Caco-2 (cell line): ENCODE data around the gene ERN2. TPM values are rescaled to one million over a fixed set of nuclear protein-coding genes. Genes with fewer than 3 reads are reported as not detected.
"Not testable (repeated sequence)": the region's sequence is repeated elsewhere in the genome, so short reads cannot be mapped to it uniquely, and the experiment has no call there.

Experiments
- BruUV-seq: library from RNA; stranded (reverse); fragments of 400-500 nt; replicated peaks from 2 replicates; lab custom pipeline; 2021; lab: Mats Ljungman, UMichigan
- CTCF ChIA-PET: fragments of 300-600 bp; sonication (Branson Sonifier 250); formaldehyde crosslinking; loops from one replicate; lab custom pipeline; 2022; ENCODE audit warnings: antibody characterized with exemption; lab: Charles Lee
- POLR2A ChIA-PET: fragments of 300-600 bp; sonication (Branson Sonifier 250); formaldehyde crosslinking; loops from one replicate; lab custom pipeline; 2022; ENCODE audit warnings: antibody characterized with exemption; lab: Charles Lee
- DNase-seq, 2 experiments: peaks; one replicate each; pipeline versions ENCODE4 v3.0.0 to v3.0.0-alpha.2; 2020 to 2022
- H3K27me3 ChIP-seq: replicated peaks from 2 replicates; pipeline ENCODE4 v1.6.0; 2011; ENCODE audit warnings: low read length; ENCODE audit not compliant: control insufficient read depth, insufficient read depth
- H3K36me3 ChIP-seq: 2 replicates; pipeline ENCODE4 v1.5.1; 2011; ENCODE audit warnings: low read length; ENCODE audit not compliant: control insufficient read depth, insufficient read depth
- H3K4me1 ChIP-seq: fragments of 250-450 bp; sonication (Bioruptor Pico); 2 replicates; pipeline ENCODE4 v1.5.1; 2020; ENCODE audit warnings: mild to moderate bottlenecking
- H3K4me3 ChIP-seq: 2 replicates; pipeline ENCODE4 v1.5.1; 2011; ENCODE audit warnings: low read depth, mild to moderate bottlenecking, control low read depth, low read length
- H3K9me3 ChIP-seq: fragments of 250-450 bp; sonication (Bioruptor Pico); 2 replicates; pipeline ENCODE4 v1.5.1; 2020; ENCODE audit warnings: mild to moderate bottlenecking, moderate library complexity
- H3K27ac Mint-ChIP-seq: one replicate; pipeline ENCODE4 v1.8.0; 2022; ENCODE audit warnings: mixed read lengths; ENCODE audit not compliant: unreplicated experiment
- H3K27me3 Mint-ChIP-seq: one replicate; pipeline ENCODE4 v1.8.0; 2022; ENCODE audit warnings: mixed read lengths; ENCODE audit not compliant: insufficient read depth, unreplicated experiment
- H3K36me3 Mint-ChIP-seq: one replicate; pipeline ENCODE4 v1.8.0; 2022; ENCODE audit warnings: mild to moderate bottlenecking, mixed read lengths; ENCODE audit not compliant: insufficient read depth, unreplicated experiment
- H3K4me1 Mint-ChIP-seq: one replicate; pipeline ENCODE4 v1.8.0; 2022; ENCODE audit warnings: low read depth, mixed read lengths; ENCODE audit not compliant: unreplicated experiment
- H3K4me3 Mint-ChIP-seq: one replicate; pipeline ENCODE4 v1.8.0; 2022; ENCODE audit warnings: mild to moderate bottlenecking, moderate library complexity, mixed read lengths; ENCODE audit not compliant: unreplicated experiment
- H3K9me3 Mint-ChIP-seq: one replicate; pipeline ENCODE4 v1.8.0; 2022; ENCODE audit warnings: mixed read lengths; ENCODE audit not compliant: unreplicated experiment
- intact Hi-C: fragments of 100-400 bp; cut with micrococcal nuclease; formaldehyde crosslinking; loops from one replicate; pipeline ENCODE4 v1.10.0; 2022; ENCODE audit not compliant: unreplicated experiment
- total RNA-seq: library from RNA; stranded (reverse); gene quantifications from 2 replicates; pipeline ENCODE4 v1.2.3, GENCODE V29; 2022
- TF ChIP-seq, protein P1 (sequence below), 2 experiments: fragments of 200-600 bp in 1 of 2; IDR thresholded peaks; 1 replicate in 1 of 2; 2 replicates in 1 of 2; pipeline versions ENCODE4 v1.5.1 to v1.8.0; 2011 to 2022; ENCODE audit warnings: antibody characterized with exemption in 1 of 2, control low read depth in 1 of 2, inconsistent platforms in 1 of 2, low read depth in 1 of 2, low read length in 1 of 2, mild to moderate bottlenecking in 1 of 2, moderate library complexity in 1 of 2; ENCODE audit not compliant: insufficient read depth in 1 of 2, severe bottlenecking in 1 of 2, unreplicated experiment in 1 of 2

The ERN2 gene
- total RNA-seq, 1 experiment from 2014 or later: not detected

DNA sequence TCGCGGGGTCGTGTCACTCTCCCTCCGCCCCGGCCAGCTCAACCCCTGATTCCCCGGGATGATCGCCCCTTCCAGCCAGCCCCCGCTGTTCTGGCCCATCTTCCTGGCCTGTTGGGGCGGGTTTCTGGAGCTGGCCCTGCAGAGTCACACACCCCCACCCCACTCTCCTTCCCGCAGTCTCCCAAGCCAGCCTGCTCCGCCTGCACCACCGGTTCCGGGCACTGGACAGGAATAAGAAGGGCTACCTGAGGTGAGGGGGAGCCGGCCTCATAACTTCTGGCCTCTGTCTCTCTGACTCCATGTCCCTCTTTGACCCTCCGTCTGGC, 42.4 kb upstream of the ERN2 start:
- H3K4me3 Mint-ChIP-seq: no peak overlapping the region
- no peaks in the 10 kb centered on the region for H3K36me3 Mint-ChIP-seq
- H3K27me3 ChIP-seq: no peaks in the 10 kb centered on the region
- TF ChIP-seq, protein P1, sequence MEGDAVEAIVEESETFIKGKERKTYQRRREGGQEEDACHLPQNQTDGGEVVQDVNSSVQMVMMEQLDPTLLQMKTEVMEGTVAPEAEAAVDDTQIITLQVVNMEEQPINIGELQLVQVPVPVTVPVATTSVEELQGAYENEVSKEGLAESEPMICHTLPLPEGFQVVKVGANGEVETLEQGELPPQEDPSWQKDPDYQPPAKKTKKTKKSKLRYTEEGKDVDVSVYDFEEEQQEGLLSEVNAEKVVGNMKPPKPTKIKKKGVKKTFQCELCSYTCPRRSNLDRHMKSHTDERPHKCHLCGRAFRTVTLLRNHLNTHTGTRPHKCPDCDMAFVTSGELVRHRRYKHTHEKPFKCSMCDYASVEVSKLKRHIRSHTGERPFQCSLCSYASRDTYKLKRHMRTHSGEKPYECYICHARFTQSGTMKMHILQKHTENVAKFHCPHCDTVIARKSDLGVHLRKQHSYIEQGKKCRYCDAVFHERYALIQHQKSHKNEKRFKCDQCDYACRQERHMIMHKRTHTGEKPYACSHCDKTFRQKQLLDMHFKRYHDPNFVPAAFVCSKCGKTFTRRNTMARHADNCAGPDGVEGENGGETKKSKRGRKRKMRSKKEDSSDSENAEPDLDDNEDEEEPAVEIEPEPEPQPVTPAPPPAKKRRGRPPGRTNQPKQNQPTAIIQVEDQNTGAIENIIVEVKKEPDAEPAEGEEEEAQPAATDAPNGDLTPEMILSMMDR (IDR thresholded peaks at IDR 0.05; ENCODE audit: insufficient read depth in 1 of 2, low read depth in 1 of 2, low read length in 1 of 2, severe bottlenecking in 1 of 2, unreplicated experiment in 1 of 2): no peak
- no peaks in the 10 kb centered on the region for H3K4me1 ChIP-seq
- peaks cover 20% of the 10 kb centered on the region for H3K27me3 Mint-ChIP-seq
- ChIA-PET POLR2A (no interaction called here), CTCF (interaction anchor here (0.6 kb wide), 1 partner anchor 658 kb away, joined by 3 read pairs; no protein-coding TSS in a partner anchor)
- BruUV-seq: no TSS peak
- no peak overlapping the region for H3K4me3 ChIP-seq
- intact Hi-C loops: no loop called here
- no peaks in the 10 kb centered on the region for H3K4me1 Mint-ChIP-seq
- no peaks in the 10 kb centered on the region for H3K9me3 ChIP-seq
- no peaks in the 10 kb centered on the region for H3K36me3 ChIP-seq
- H3K9me3 Mint-ChIP-seq: no peaks in the 10 kb centered on the region
- no peak overlapping the region for H3K27ac Mint-ChIP-seq
- no peak for DNase-seq

DNA sequence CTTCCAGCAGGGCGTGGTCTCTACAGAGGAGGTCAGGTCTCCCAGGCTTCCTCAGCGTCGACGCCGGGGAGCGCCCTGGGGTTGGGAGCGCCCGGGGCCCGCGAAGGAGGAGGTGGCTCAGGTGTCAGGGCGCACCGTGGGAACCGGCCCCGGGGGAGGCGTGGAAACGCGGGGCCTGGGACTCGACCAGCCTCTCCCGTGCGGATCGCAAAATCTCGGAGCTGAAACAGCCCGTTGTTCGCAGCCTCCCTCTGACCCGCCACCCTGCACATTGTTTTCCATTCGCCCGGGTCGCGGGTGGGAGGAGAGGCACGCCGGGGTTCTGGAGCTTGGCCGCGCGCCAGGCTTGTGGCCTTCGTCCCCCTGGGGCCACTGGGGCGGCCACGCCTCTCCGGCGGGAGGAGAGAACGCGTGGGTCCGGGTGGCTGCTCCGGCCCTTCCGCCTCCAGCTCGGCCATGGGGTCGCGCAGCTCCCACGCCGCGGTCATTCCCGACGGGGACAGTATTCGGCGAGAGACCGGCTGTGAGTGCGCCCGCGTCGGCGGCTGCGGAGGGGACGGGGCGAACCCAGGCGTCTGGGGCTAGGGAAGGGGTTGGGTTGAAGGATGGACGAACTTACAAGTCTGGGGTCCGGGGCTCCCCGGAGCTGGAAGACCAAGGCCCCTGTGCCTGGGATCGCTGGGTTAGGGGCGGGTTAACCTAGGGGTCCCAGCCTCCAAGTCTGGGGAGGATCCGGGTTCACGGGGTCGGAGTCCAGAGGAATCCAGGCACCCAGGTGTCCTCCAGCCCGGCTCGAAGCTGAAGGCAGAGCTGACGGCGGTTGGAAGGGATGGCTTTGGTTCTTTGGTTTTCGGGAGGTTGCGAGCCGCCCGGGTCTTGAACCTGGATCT, 41.8 kb upstream of the ERN2 start, which contains the start of gene CHP2:
TSS of gene CHP2 (plus strand) at position 433 of the 890 bp plus-strand sequence. CDS start at position 457, 24 bp downstream.
- intact Hi-C loops: no loop called here
- no peaks in the 10 kb centered on the region for H3K36me3 ChIP-seq
- no peaks in the 10 kb centered on the region for H3K9me3 ChIP-seq
- H3K9me3 Mint-ChIP-seq: no peaks in the 10 kb centered on the region
- no peak within 1 kb of the TSS for H3K27ac Mint-ChIP-seq
- no peaks in the 10 kb centered on the region for H3K36me3 Mint-ChIP-seq
- CTCF ChIA-PET: interaction anchor here (0.6 kb wide), 1 partner anchor 659 kb away, joined by 3 read pairs; no protein-coding TSS in a partner anchor
- no peak for DNase-seq
- no peaks in the 10 kb centered on the region for H3K27me3 ChIP-seq
- H3K4me3 Mint-ChIP-seq: peak within 1 kb of the TSS; percentile 54
- H3K4me1 Mint-ChIP-seq: no peaks in the 10 kb centered on the region
- POLR2A ChIA-PET: no interaction called here
- H3K27me3 Mint-ChIP-seq: peaks cover 17% of the 10 kb centered on the region
- no peaks in the 10 kb centered on the region for H3K4me1 ChIP-seq
- H3K4me3 ChIP-seq: peak within 1 kb of the TSS; percentile 7; the same call in 1 of the 2 replicates
- BruUV-seq: no TSS peak
- TF ChIP-seq, protein P1 (IDR thresholded peaks at IDR 0.05; ENCODE audit: insufficient read depth in 1 of 2, low read depth in 1 of 2, low read length in 1 of 2, severe bottlenecking in 1 of 2, unreplicated experiment in 1 of 2): no peak

DNA sequence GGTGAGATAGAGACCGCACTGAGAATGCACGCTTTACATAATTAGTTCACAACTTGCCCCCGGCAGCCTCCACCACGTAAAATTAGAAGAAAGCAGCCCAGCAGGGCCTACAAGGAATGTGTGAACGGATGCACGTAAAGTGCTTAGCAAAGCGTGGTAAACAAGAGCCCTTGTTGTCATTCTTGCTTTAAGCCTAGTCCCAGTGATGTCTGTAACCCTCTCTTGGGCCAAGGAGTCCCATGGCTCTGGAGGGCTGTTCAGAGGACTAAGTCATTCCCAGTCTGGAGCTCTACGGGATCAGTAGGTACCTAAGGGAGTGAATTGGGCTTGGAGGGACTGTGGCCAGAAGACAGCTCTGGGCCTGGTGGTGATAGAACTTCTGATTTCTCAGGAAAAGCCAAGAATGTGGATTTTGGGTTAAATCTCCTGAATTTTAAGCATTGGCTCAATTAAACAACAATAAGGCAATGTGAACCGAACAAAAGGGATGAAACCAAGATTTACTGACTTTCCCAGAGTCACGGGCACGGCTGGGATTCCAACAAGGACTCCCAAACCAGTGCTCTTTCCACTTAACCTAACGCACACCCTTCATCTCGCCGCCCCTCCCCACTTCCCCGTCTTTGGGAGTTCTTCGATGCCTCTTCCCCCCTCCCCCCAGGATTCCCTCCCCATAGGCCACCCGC, 41.0 kb upstream of the ERN2 start:
- ChIA-PET POLR2A (no interaction called here), CTCF (no interaction called here)
- H3K9me3 Mint-ChIP-seq: no peaks in the 10 kb centered on the region
- H3K27me3 ChIP-seq: no peaks in the 10 kb centered on the region
- H3K27ac Mint-ChIP-seq: no peak overlapping the region
- TF ChIP-seq, protein P1 (IDR thresholded peaks at IDR 0.05; ENCODE audit: insufficient read depth in 1 of 2, low read depth in 1 of 2, low read length in 1 of 2, severe bottlenecking in 1 of 2, unreplicated experiment in 1 of 2): no peak
- no TSS peak for BruUV-seq
- no peak overlapping the region for H3K4me3 ChIP-seq
- intact Hi-C loops: no loop called here
- no peaks in the 10 kb centered on the region for H3K36me3 Mint-ChIP-seq
- H3K4me1 ChIP-seq: no peaks in the 10 kb centered on the region
- no peaks in the 10 kb centered on the region for H3K36me3 ChIP-seq
- peak overlapping the region; percentile 54 for H3K4me3 Mint-ChIP-seq
- no peaks in the 10 kb centered on the region for H3K9me3 ChIP-seq
- H3K4me1 Mint-ChIP-seq: no peaks in the 10 kb centered on the region
- peaks cover 17% of the 10 kb centered on the region for H3K27me3 Mint-ChIP-seq
- no peak for DNase-seq

DNA sequence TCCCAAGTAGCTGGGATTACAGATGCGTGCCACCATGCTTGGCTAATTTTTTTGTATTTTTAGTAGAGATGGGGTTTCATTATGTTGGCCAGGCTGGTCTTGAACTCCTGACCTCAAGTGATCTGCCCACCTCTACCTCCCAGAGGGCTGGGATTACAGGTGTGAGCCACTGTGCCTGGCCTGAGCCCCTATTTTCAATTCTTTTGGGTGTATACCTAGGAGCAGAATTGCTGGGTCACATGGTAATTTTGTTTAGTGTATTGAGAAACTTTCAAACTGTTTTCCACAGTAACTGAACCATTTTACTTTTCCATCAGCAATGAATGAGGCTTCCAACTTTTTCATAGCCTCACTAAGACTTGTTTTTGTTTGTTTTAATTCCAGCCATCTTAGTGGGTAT, 38.0 kb upstream of the ERN2 start:
- CTCF ChIA-PET, H3K4me1 Mint-ChIP-seq, H3K36me3 ChIP-seq, H3K4me3 ChIP-seq, H3K27me3 ChIP-seq, H3K27ac Mint-ChIP-seq, H3K4me1 ChIP-seq, H3K36me3 Mint-ChIP-seq, POLR2A ChIA-PET, H3K27me3 Mint-ChIP-seq, intact Hi-C loops, BruUV-seq, H3K4me3 Mint-ChIP-seq, H3K9me3 ChIP-seq, H3K9me3 Mint-ChIP-seq, DNase-seq: not testable (repeated sequence)
